ENCODE results near the gene DMKN.

The DMKN gene, protein sequence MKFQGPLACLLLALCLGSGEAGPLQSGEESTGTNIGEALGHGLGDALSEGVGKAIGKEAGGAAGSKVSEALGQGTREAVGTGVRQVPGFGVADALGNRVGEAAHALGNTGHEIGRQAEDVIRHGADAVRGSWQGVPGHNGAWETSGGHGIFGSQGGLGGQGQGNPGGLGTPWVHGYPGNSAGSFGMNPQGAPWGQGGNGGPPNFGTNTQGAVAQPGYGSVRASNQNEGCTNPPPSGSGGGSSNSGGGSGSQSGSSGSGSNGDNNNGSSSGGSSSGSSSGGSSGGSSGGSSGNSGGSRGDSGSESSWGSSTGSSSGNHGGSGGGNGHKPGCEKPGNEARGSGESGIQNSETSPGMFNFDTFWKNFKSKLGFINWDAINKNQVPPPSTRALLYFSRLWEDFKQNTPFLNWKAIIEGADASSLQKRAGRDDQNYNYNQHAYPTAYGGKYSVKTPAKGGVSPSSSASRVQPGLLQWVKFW

DNA sequence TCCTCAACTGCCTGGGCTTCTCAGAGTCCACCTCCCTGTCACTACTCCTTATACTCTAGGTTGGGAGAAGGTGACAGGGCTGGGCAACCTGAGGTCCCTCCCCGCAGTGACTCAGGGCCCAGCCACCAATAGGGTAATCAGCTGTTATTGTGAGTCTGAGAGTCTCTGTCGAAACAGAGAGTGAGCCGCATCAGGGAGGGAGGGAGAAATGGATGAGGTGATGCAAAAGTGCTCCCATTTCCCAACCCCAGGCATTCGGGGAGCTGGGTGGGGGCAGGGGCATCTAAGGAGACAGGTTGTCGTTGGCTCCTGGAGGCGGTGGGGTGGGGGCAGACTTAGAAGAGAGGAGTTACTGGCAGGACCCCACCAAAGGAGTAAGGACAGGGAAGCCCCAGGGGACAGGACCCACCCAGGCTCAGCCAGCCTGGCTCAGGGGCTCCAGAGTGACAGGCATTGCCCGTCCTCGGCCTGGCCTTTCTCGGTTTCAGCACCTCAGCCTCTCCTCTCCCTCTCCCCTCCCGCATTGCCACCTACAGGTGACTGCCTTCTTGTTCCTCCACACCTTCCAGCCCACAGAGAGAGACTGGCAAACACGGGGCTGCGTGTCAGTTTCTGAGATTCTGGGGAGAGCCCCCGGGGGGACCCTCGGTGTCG is at the start of gene DMKN:
Gene DMKN, minus strand, starts transcription at position 22 of the 654 bp plus-strand sequence. CDS start 174 bp downstream, outside the sequence.
- no peak for DNase-seq

DNA sequence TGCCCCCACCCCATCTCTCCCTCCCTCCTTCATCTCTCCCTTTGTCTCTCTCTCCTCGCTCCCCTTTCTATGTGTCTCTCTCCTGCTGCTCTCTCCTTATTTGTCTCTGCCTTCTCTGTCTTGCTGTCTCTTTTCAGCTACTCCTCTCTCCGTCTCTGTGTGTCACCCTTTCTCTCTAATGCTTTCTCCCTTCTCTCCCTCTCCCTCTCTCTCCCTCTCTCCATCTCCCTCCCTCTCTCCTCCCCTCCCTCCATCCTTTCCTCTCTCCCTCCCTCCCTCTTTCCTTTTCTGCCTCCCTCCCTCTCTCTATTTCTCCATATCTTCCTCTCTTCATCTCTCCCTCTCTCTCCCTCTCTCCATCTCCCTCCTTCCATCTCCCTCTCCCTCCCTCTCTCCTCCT is 49.3 kb upstream of the DMKN start:
- no peak for DNase-seq

DNA sequence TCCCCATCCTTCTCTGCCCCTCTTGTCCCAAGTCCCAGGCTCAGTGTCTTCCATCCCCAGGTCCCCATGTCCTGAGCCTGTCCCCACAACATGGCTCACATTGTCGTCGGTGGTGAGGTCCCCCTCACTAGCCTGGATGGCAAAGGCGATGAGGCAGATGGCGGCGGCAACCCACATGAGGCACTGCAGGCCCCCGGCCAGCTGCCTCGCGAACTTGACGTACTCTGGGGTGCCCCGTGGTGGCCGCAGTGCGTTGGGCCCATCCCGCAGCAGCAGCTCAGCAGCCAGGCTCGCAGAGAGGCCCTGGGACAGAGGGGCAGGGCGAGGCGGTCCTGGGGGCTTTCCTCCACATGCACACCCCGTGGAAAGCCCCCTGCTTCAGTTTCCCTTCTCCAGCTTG is 48.9 kb upstream of the DMKN start:
- DNase-seq = no peak

DNA sequence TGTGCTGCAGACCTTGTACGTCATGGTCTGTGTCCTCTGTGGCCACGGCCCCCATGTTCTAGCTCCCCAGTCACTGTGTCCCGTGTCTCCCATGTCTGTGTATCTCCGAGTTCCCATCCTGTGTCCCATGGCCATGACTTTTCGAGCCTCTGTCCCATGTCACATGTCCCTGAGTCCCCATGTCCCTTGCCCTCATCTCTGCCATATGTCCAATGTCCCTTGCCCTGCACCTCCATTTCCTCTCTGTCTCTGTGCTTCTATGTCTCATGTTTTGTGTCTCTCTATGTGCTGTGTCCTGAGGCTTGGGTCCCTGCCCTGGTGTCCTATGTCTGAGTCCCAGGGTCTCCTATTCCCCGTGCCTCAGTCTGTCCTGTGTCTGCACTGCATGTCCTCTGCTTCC is 48.0 kb upstream of the DMKN start:
- DNase-seq = no peak

DNA sequence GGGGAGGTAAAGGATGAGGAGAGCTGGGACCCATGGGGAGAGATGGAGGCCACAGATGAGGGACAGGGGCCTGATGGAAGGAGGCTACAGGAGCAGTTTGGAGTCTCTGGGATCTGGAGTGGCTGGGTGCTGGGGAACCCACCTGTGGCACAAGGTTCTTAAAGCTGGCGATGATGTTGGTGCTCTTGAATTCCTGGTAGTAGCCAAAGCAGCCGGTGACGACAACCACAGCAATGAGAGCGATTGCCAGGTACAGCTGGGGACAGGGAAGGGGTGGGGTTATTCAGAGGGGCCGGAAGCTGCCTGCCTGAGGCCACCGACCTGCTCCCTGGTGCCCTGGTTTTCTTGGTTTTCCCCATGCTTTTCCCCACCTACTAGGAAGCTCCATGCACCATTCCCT is 47.2 kb upstream of the DMKN start:
- DNase-seq = no peak

DNA sequence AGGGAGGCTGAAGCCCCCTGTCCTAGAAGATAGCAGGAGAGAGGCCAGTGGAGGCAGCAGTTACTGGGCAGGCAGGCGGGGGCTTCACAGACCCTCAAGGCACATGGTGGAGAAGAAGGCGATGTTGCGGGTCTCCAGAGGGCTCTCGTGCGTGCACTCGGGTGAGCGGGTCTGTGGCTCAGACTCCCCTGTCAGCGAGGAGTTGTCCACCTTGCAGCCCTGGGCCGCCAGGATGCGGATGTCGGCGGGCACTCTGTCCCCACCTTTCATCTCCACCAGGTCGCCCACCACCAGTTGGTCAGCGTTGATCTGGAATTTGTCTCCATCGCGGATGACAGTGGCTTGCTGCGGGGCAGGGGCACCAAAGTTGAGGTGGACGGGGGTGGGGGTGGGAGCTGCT is 46.8 kb upstream of the DMKN start:
- DNase-seq = no peak

DNA sequence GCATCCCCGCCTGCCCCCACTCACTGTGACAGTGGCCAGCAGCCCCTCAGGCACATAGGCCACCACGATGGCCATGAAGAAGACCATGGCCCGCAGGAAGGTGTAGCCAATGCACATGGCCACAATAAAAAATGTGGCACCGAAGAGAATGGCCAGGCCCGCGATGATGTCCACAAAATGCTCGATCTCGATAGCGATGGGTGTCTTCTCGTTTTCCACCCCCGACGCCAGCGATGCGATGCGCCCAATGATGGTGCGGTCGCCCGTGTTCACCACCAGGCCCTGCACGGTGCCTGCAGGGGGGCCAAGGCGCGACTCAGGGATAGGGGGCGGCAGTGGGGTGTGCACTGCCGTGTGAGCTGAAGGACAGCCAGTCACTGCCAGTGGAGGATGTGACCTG is 46.3 kb upstream of the DMKN start:
- DNase-seq = no peak

DNA sequence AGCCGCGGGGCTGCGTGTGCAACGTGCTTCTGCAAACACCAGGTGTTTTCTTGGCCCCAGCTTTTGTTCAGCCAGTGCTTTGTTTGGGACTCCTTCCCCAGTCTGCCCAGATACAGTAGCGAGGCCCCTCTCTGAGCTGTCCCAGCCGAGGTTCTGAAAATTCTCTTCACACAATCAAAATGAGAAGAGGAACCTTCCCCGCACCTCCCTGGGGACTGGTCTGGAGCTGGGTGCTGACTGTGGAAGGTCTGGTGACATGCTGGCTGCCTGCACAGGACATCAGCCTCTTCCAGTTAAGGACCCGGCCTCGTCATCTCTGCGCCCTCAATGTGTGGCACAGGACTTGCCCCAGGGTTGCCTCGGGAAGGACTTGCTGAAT is 45.8 kb upstream of the DMKN start:
- DNase-seq = no peak

DNA sequence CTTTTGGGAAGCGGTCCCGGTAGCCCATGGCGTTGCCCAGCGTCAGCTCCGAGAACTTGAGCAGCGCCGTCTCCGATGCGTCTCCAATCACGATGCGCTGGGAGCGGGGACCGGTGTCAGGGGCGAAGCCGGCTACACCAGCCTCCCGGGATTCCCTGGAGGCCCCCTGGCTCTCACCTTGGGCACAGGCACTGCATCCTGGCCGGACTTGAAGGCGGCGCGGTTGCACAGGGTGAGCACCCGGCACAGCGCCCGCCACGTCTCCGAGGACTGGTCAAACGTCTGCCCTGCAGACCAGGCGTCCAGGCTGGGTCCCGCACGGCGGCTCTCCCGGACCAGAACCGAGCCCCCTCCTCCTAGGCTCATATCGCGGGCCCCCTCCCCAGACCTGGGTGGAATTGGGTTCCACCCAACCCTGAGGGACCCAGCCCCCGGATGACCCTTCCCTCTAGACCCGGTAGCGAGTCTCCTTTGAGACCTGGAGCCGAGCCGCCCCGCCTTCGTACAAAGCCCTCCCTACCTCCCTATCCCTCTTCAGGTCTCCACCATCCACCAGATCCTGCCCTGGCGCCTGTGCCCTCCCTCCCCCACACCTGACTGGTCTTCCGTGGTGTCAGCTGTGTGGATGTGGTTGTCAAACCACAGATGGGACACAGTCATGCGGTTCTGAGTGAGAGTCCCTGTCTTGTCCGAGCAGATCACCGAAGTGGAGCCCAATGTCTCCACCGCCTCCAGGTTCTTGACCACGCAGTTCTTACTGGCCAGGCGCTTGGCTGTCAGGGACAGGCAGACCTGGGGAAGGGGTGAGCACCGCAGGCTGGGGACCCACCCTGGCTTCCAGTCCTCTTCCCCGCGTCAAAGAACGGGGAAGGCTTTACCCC is 45.2 kb upstream of the DMKN start:
- DNase-seq = no peak

DNA sequence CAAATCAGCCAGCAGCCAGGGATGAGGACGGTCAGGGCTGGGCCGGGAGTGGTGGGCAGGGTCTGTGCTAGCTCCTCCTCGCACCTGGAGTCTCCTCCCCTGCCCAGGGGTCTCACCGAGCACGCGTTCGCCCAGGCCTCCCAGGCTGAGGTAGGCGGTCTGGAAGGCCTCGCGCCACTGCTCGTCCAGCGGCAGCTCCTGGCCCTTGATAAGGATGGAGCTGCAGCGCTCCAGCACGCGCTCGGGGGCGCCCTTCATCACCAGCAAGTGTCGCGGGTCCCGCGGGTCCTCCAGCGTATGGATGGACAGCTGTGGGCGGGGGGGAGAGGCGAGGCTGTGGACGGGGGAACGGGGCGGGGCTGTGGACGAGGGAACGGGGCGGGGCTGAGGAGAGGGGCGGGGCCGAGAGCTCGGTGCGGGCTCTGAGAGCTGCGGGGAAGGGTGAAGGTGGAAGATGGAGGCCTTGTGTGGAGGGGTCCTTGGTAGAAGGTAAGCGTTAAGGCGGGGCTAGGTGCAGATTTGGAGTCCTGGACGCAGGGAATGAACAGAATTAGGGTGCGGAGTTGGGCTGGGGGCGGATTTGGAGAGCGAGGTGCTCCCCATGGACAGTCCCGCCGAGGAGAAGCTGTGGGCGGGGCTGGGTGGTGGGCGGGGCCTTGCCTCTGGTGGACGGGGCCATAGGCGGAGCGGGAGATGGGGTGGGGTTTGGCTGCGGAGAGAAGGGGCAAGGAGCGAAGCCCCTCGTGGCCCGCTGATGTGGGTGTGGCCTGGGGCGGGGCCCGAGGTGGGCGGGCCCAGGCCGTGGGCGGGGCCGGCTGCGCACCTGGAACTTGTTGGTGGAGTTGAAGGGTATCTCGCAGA is 44.3 kb upstream of the DMKN start:
- DNase-seq = peak; percentile 24 to 41

DNA sequence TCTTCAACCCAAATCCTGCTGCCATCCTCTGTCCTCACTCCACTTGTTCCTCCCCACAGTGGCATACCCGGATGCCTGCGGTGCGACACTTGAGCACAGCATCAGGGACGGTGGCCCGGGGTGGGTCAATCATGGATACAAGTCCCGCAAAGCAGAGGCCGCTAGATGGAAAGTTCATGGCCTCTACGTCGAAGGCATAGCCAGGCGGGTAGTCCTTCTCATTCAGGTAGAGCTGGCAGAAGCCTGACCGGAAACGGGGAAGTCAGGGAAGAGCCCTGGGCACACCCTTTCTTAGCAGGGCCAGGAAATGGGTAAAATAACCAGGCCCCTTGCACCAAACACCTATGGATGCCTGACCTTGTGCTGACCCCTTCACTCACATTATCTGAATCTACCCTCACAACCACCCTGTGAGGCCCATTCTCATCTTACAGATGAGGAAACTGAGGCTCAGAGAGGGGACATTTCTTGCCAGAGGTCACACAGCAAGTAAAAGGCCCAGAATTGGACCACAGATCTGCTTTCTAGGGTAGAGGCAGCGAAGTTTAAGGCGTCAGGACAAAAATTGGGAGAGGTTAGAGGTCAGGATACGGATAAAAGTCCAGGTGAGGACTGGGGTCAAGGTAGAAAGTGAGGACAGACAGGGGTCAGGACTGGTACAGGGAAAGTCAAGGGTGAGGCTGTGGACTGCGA is 43.5 kb upstream of the DMKN start:
- no peak for DNase-seq

DNA sequence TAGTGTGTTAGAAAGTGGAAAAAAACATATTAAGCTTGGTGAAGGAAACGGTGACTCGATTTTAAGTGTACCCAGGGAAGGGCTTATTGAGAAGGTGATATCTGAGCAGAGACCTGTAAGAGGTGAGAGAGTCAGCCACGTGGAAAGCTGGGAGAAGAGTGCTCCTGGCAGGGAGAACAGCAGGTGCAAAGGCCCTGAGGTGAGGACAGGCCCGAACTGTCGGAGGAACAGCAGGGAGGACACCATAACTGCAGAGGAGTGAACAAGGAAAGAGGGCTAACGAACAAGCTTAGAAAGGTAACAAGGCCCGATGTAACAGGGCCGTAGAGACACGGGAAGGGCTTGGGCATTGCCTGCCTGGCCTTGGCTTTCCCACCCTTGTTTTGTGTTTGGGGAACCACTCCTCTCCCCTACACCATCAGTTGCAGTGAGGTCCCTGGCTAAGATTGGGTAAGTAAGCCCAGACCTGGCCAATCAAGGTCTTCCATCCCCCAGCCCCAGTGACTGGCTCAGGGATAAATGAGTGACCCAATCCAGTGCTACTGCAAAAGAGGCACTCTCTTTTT is 42.7 kb upstream of the DMKN start:
- DNase-seq = no peak

DNA sequence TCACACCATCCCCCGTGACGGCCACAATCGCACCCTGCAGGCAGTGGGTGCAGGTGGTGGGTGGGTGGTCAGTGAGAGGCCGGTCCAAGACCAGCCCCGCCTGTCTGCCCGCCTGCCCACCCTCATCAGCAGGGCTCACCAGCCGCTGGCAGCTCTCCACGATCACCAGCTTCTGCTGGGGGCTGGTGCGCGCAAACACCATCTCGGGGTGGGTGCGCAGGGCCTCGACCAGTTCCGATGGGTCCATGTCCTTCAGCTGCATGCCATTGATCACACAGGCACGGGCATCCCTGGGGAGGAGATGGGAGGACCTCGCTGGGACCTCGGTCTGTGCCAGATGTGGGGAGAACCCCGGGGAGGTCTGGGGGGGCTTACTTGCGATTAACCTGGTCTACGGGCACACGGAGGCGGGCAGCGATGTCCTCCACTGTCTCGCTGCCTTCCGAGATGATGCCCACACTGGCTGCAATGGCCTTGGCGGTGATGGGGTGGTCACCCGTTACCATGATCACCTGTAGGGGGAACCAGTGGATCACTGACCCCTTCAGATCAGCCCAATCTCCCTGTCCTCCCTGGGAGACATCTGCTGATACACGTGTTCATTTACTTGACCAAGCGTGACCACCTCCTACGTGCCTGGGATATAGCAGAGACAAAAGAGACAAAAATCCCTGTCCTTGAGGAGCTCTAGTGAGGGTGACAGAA is 42.0 kb upstream of the DMKN start:
- DNase-seq = no peak

DNA sequence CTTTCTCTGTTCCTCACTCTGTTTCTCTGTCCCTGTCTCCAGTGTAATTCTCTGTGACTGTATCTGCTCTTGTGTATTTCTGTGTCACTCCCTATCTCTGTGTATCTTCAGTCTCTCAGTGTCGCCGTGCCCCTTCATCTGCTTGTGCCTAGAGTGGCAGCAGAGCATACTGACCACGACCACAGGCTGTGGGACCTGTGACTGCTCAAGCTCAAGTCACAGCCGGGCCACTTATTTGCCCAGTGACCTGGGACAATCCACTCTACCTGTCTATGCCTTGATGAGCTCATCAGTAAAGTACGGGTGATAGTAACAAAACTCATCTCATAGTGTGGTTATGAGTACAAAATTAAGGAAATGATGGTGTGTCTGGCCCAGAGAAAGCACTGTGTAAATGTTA is 40.6 kb upstream of the DMKN start:
- DNase-seq = no peak

DNA sequence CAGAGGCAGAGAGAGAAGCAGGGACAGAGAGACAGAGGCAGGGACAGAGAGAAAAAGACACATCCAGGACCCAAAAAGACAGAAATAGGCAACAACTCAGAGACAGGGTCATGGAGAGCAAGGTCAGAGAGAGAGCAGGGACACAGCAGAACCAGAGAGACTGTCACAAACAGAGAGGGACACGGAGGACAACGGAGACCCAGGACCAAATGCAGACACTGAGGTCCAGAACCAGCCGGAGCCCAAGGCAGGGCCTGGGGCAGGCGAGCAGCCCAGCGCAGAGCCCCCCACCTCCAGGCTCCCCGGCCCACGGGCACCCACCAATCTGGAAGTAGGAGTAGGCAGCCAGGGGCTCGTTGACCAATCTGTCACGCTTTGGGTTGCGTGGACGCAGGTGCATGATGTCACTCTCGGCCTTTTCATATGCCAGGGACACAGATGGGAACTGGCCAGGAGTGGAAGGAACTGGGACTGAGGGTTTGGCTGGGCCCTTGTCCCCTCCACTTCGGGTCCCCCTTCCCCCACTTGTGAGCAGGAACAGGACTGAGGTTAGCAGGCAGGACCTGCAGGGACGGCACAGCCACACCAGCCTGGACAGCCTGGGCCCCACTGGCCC is 40.0 kb upstream of the DMKN start:
- no peak for DNase-seq

DNA sequence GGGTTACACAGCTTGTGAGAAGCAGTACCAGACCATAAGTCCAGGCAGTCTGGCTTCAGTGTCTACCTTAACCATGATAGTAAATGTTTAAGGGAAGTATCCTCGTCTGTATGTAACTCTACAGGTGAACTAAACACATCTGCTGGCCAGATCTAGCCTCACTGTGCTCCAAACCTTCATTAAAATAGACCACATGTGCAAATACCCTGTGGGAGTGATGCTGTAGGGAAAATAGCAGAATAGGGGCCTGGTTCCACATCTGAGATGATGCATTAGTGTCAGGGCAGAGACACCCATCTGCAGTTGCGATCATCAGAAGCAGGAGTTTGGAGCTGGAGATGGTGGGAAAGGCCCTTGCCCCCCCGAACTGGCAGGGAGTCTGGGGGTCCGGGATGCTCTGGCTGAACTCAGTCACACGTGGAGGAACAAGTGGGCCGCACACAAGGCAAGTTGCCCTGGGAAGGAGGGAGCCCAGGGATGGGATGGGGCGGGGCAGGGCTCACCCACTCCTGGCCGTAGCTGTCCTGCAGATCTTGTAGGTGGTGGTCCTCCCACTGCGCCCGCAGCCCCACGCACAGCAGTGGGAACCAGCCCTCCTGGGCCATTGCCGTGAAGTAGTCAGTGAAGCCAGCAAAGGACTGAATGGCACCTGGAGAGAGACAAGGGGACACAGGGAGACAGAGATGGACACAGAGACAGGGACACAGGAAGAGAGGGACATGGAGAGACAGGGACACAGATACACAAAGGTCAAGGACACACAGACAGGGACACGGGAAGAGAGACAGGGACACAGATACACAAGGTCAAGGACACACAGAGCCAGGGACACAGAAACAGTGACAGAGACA is 39.3 kb upstream of the DMKN start:
- no peak for DNase-seq

DNA sequence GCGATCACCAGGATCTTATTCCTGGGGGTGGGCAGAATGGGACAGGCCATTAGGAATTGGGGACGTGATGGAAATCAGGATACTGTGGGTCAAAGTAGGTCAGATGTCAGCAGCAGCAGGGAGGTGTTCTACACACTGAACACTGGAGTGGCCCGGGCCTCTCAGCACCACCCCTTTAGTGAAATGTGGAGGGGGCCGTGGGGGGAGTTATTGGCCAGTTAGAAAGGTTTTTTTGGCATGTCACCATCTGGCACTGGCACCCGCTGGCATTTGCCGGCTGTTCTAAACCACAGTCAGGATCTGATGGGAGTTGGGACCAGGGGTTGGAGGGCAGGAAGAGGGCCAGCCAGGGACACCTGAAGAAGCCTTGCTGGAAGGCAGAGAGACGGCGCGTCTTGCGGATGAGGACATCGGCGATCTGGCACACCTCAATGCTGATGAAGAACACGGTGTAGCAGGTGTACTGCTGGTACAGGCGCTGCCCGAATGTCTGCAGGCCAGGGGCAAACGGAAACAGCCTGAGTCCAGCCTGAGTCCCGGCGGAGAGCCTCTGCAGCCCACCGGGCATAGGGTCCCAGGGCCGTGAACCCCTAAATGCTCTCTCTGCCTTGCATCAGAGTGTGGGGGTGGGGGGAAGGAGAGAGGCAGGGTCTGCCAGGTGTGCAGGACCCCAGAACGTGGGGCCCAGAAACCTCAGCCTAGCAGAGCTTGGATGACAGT is 37.8 kb upstream of the DMKN start:
- no peak for DNase-seq

DNA sequence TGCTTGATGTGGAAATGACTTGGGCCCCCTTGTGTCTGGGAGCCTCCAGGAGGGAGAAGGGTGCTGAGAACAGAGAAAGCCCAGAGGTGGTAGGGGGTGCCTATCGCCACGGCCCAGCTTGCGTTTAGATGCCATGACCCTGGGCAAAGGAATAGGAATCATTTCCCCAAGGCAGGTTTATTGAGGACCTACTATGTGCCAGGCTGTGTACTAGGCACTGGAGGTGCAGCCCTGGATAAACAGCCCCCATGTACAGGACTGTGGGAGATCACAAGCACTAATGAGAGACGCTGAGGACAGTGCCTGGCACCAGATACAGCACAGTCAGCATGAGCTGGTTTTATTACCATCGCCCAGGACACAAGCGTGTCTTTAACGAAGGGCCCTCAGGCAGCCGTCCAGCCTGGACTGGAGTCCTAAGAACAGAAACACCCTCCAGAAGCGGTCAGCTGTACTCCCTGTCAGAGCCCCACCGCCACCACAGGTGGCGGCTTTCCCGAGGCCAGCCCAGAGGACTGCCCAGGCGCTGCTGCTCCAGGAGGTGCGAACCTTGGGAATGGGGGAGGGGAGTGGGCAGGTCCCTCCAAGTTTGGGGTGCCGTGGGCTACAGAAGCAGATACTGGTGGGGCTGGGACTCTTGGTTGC is 36.6 kb upstream of the DMKN start:
- no peak for DNase-seq
